ENCODE measurements around the gene SLC5A10.
"Not testable (repeated sequence)": the region's sequence is repeated elsewhere in the genome, so short reads cannot be mapped to it uniquely, and the experiment has no call there.

The SLC5A10 gene

DNA sequence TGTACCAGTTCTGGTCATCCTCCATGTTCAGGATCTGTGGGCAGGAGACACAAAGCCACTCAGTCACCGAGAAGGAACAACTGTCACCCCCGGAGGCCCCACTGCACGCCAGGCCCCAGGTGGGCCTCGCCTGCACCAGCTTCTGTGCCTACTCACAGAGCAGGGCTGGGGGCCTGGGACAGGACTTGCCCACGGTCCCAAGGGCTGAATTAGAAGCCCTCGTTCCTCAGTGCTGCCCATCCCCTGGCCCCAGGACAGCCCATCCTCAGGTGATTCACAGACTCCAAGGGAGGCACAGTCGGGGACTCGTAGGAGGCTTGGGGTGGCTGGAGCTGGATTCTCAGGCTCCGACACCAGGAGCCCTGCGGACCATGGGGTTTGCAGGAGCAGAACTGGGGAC is 89.9 kb downstream of the SLC5A10 start:
- not testable (repeated sequence) for DNase-seq (ENCODE audit: low spot score)

- not testable (repeated sequence) for DNase-seq (ENCODE audit: low spot score)
These were observed 90.4 kb downstream of the SLC5A10 start for GRCh38 chr17:19042369-19042768.

GRCh38 chr17:19043032-19043431 is 91.1 kb downstream of the SLC5A10 start:
- not testable (repeated sequence) for DNase-seq (ENCODE audit: low spot score)

DNA sequence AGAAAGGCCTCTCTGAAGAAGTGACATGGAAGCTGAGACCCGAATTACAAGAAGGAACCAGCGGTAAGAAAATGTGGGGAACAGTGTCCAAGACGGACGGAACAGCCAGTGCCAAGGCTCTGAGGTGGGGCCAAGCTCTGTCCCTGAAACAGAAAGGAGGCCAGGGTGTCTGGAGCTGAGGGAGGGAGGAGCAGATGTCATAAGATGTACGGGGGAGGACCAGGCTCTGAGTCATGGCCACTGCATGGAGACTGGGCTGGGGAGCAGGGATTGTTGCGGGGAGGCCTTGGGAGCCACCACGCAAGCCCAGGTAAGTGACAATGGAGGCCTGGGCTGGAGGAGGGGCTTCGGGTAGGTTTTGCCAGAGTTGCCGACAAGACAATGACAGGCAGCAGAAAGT is 92.7 kb downstream of the SLC5A10 start:
- DNase-seq (ENCODE audit: low spot score): not testable (repeated sequence)

- not testable (repeated sequence) for DNase-seq (ENCODE audit: low spot score)
These were observed 94.9 kb downstream of the SLC5A10 start, which contains the start of gene GRAP for GRCh38 chr17:19046782-19047375. GRAP (minus strand) TSS chr17:19046957; CDS start chr17:19046926, 31 bp downstream.

- not testable (repeated sequence) for DNase-seq (ENCODE audit: low spot score)
These were observed 95.5 kb downstream of the SLC5A10 start for GRCh38 chr17:19047510-19047909.

GRCh38 chr17:19048826-19049225 is 96.9 kb downstream of the SLC5A10 start:
- not testable (repeated sequence) for DNase-seq (ENCODE audit: low spot score)

DNA sequence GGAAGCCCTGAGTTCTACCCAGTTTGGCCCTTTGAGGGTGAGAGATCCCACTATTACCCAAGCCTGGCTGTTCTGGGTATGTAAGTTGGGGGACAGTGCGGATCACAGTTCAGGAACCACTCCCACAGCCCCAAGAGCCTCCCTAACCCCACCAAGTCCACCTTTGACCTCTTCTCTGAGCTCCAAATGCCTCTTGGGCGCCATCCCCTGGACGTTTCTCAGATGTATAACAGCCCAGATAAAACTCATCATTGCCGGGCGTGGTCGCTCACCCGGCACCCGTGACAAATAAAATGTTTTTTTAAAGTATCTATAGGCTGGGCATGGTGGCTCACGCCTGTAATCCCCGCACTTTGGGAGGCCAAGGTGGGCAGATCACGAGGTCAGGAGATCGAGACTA is 103.5 kb downstream of the SLC5A10 start:
- not testable (repeated sequence) for DNase-seq (ENCODE audit: low spot score)

GRCh38 chr17:19062009-19062717 is 110.2 kb downstream of the SLC5A10 start:
- DNase-seq (ENCODE audit: low spot score): not testable (repeated sequence)

- DNase-seq (ENCODE audit: low spot score): not testable (repeated sequence)
These were observed 110.9 kb downstream of the SLC5A10 start for GRCh38 chr17:19062718-19063325.

- DNase-seq (ENCODE audit: low spot score): not testable (repeated sequence)
These were observed 111.5 kb downstream of the SLC5A10 start for GRCh38 chr17:19063326-19063956.

- DNase-seq (ENCODE audit: low spot score): not testable (repeated sequence)
These were observed 112.4 kb downstream of the SLC5A10 start for GRCh38 chr17:19064378-19064777.

DNA sequence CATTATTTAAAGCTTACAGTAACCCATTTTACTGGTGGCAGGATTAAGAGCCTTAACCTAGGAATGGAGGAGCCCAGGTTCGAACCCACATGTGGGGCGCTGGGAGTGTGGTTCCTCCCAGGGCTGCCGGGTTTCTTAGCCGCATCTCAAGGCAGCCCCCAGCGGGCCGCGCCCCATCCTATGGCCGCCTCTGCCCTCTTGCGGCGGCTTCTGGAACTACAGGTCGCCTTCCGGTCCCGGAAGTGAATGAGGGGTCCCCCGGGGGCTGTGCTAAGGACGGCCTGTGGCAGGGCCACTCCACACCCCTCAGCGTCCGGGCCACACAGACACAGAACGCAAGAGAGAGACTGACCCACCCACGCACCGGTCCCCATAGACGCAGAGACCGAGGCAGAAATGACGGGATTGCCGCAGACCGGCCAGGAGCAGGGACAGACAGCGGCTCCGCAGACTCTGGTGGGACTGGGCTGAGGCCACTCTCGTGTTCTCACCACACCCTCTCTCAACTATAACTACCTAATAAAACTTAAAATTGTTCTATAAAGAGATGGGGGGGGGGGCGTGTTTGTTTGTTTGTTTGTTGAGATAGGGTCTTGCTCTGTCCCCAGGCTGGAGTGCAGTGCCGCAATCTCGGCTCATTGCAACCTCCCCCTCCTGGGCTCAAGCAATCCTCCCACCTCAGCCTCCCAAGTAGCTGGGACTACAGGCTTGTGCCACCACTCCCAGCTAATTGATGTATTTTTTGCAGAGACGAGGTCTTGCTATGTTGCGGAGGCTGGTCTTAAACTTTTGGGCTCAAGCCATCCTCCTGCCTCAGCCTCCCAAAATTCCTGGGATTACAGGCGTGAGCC is 118.6 kb downstream of the SLC5A10 start:
- not testable (repeated sequence) for DNase-seq (ENCODE audit: low spot score)

Measured in HuH-7.5 (cell line).